ENCODE measurements around the gene GPHN.

The GPHN gene

GRCh38 chr14:66507722-66508546 is at the start of gene GPHN:
Gene GPHN (plus strand): TSS chr14:66508147.
- DNase-seq (ENCODE audit: low read depth in 2 of 2): peak; percentile 81

DNA sequence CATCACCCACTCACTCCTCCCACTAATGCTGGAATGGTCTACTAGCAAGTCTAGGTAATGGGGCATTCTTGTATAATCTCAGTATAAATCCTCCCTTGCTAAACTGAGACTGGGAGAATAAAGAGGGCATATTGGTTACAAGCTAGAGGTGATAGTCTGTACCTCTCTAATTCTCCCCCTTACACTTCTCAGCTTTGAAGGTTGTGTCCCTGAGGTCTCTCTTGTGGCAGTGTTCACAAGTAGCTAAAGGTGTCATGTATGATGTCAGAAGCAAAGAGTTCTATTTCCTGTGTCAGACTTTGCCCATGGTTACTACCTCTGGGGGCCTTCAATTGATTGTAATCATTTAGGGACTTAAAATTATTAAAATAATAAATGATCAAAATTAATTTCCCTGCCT is 48.3 kb upstream of the GPHN start:
- DNase-seq (ENCODE audit: low read depth in 2 of 2): no peak

DNA sequence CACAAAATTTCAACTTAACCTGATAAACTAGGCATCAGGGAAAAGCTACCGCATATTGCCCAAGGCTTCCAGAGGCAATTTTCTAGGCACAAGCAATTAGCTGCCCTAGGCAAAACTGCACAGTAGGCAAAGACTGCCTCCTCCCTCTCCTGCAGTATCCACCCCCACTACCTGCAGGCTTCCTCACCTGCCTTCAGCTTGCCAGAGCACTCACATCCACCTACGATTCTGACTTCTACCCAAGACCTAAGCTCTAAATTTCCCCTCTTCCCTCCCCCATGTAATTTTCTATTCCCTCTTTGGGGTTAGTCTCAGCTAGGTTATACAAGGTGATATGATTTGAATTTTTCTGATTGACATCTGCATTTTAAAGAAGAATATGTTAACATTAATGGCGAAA is 43.7 kb upstream of the GPHN start:
- no peak for DNase-seq (ENCODE audit: low read depth in 2 of 2)

GRCh38 chr14:66468778-66469367 is 39.1 kb upstream of the GPHN start:
- DNase-seq (ENCODE audit: low read depth in 2 of 2): no peak

DNA sequence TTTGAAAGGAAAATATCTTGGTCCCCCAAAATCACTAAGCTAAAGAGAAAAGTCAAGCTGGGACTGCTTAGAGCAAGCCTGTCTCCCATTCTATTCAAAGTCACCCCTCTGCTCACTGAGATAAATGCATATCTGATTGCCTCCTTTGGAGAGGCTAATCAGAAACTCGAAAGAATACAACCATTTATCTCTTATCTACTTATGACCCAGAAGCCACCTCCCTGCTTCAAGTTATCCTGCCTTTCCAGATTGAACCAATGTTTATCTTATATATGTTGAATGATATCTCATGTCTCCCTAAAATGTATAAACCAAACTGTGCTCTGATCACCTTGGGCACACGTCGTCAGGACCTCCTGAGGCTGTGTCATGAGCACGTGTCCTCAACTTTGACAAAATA is 36.4 kb upstream of the GPHN start:
- no peak for DNase-seq (ENCODE audit: low read depth in 2 of 2)

- no peak for DNase-seq (ENCODE audit: low read depth in 2 of 2)
These were observed 35.7 kb upstream of the GPHN start for GRCh38 chr14:66472251-66472650.

DNA sequence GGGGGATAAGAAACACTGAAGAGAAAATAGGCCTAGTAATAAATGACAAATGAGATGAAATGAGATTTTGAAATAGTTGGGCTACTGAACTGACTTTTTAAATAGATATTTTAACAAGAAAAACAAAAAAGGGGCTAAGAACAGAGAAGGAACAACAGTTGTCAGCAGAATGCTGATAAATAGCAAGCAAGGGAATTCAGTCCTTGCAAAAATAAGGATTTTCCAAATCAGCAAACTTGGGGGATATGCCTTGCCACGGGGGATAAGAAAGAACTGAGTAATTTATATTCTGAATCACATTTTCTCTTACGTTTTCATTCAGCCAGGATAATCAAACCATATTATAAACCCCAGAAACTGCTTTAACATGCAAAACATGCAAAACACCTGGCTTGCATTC is 34.7 kb upstream of the GPHN start:
- DNase-seq (ENCODE audit: low read depth in 2 of 2): no peak

- no peak for DNase-seq (ENCODE audit: low read depth in 2 of 2)
These were observed 31.0 kb upstream of the GPHN start for GRCh38 chr14:66476964-66477363.

GRCh38 chr14:66477567-66477966 is 30.4 kb upstream of the GPHN start:
- DNase-seq (ENCODE audit: low read depth in 2 of 2): no peak

- DNase-seq (ENCODE audit: low read depth in 2 of 2): no peak
These were observed 25.1 kb upstream of the GPHN start for GRCh38 chr14:66482873-66483272.

GRCh38 chr14:66483322-66483721 is 24.6 kb upstream of the GPHN start:
- DNase-seq (ENCODE audit: low read depth in 2 of 2): no peak

GRCh38 chr14:66485029-66485428 is 22.9 kb upstream of the GPHN start:
- DNase-seq (ENCODE audit: low read depth in 2 of 2): no peak

- DNase-seq (ENCODE audit: low read depth in 2 of 2): no peak
These were observed 22.0 kb upstream of the GPHN start, which contains the start of gene CCDC196 for GRCh38 chr14:66485910-66486421. Gene CCDC196 (plus strand): TSS chr14:66486371. CDS start chr14:66486503, 132 bp downstream.

GRCh38 chr14:66487164-66487563 is 20.8 kb upstream of the GPHN start:
- no peak for DNase-seq (ENCODE audit: low read depth in 2 of 2)

GRCh38 chr14:66490143-66491111 is 17.5 kb upstream of the GPHN start:
- DNase-seq (ENCODE audit: low read depth in 2 of 2): no peak

DNA sequence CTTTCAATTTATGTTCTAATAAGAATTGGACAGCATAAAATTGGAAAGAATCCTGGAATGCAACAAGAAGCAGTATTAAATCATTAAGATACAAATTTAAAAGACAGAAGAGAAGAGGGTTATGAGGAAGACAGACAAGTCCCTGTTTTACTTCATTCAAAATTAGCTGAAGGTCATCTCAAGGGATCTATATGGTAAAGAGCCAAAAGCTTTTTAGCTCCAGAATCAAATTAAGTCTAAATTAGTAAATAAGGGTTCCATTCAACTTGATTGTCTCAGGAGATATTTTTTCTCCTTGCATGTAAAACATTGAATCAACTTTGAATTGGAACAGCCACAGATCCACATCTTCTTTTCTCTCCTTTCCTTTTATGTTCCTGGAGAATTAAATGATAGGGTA is 14.2 kb upstream of the GPHN start:
- DNase-seq (ENCODE audit: low read depth in 2 of 2): no peak

- DNase-seq (ENCODE audit: low read depth in 2 of 2): no peak
These were observed 12.5 kb upstream of the GPHN start for GRCh38 chr14:66495218-66496098.

GRCh38 chr14:66496188-66496807 is 11.6 kb upstream of the GPHN start:
- no peak for DNase-seq (ENCODE audit: low read depth in 2 of 2)

- no peak for DNase-seq (ENCODE audit: low read depth in 2 of 2)
These were observed 11.0 kb upstream of the GPHN start for GRCh38 chr14:66496911-66497310.

- DNase-seq (ENCODE audit: low read depth in 2 of 2): no peak
These were observed 9.6 kb upstream of the GPHN start for GRCh38 chr14:66498311-66498710.

- no peak for DNase-seq (ENCODE audit: low read depth in 2 of 2)
These were observed 6.4 kb upstream of the GPHN start for GRCh38 chr14:66501592-66501991.

Data from activated CD4-positive, alpha-beta T cell treated with anti-CD3 and anti-CD28 coated beads for 24 hours (primary cell).